B cell (primary cell): ENCODE data around the gene ANKRD40CL.

Experiments
- EZH2 ChIP-seq: IDR thresholded peaks from 2 replicates; pipeline ENCODE4 v1.6.1; 2012; ENCODE audit warnings: borderline replicate concordance, low read depth, mild to moderate bottlenecking, moderate library complexity, low read length; ENCODE audit not compliant: insufficient read depth, poor library complexity, severe bottlenecking
- TF ChIP-seq, protein P1 (sequence below): fragments of 200-600 bp; IDR thresholded peaks from one replicate; pipeline ENCODE4 v1.8.0; 2022; ENCODE audit warnings: antibody characterized with exemption, mild to moderate bottlenecking

- TF ChIP-seq, protein P1, sequence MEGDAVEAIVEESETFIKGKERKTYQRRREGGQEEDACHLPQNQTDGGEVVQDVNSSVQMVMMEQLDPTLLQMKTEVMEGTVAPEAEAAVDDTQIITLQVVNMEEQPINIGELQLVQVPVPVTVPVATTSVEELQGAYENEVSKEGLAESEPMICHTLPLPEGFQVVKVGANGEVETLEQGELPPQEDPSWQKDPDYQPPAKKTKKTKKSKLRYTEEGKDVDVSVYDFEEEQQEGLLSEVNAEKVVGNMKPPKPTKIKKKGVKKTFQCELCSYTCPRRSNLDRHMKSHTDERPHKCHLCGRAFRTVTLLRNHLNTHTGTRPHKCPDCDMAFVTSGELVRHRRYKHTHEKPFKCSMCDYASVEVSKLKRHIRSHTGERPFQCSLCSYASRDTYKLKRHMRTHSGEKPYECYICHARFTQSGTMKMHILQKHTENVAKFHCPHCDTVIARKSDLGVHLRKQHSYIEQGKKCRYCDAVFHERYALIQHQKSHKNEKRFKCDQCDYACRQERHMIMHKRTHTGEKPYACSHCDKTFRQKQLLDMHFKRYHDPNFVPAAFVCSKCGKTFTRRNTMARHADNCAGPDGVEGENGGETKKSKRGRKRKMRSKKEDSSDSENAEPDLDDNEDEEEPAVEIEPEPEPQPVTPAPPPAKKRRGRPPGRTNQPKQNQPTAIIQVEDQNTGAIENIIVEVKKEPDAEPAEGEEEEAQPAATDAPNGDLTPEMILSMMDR = no peak
- TF ChIP-seq EZH2 = no peak
Observed at GRCh38 chr17:50816271-50816670, 49.0 kb upstream of the ANKRD40CL start.
